ENCODE results near the gene ARFGEF3. TPM values are rescaled to one million over a fixed set of nuclear protein-coding genes. Genes with fewer than 3 reads are reported as not detected.

Gene ARFGEF3
- total RNA-seq, 1 donor, result under 0.01 TPM

GRCh38 chr6:138374230-138374629 is 212.5 kb downstream of the ARFGEF3 start:
- no peak overlapping the region for H3K27ac ChIP-seq (ENCODE audit: low read depth, low read length)
- no peaks in the 10 kb centered on the region for H4K20me1 ChIP-seq (ENCODE audit: insufficient read depth, low read length)
- TF ChIP-seq, protein P1, sequence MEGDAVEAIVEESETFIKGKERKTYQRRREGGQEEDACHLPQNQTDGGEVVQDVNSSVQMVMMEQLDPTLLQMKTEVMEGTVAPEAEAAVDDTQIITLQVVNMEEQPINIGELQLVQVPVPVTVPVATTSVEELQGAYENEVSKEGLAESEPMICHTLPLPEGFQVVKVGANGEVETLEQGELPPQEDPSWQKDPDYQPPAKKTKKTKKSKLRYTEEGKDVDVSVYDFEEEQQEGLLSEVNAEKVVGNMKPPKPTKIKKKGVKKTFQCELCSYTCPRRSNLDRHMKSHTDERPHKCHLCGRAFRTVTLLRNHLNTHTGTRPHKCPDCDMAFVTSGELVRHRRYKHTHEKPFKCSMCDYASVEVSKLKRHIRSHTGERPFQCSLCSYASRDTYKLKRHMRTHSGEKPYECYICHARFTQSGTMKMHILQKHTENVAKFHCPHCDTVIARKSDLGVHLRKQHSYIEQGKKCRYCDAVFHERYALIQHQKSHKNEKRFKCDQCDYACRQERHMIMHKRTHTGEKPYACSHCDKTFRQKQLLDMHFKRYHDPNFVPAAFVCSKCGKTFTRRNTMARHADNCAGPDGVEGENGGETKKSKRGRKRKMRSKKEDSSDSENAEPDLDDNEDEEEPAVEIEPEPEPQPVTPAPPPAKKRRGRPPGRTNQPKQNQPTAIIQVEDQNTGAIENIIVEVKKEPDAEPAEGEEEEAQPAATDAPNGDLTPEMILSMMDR (IDR thresholded peaks at IDR 0.05; ENCODE audit: extremely low read depth, low read depth, low read length), result no peak
- no peak for DNase-seq (ENCODE audit: insufficient read length, low spot score, missing footprints)
- H3K36me3 ChIP-seq (ENCODE audit: insufficient read depth, low read length), result no peaks in the 10 kb centered on the region
- H3K9me3 ChIP-seq (ENCODE audit: low read depth, low read length), result no peaks in the 10 kb centered on the region
- no peak overlapping the region for H3K4me2 ChIP-seq (ENCODE audit: insufficient read depth, low read length)
- H3K4me3 ChIP-seq (ENCODE audit: insufficient read depth, low read length), result no peak overlapping the region
- H3K4me1 ChIP-seq (ENCODE audit: insufficient read depth, low read length), result no peaks in the 10 kb centered on the region
- peaks cover 2% of the 10 kb centered on the region for H3K27me3 ChIP-seq (ENCODE audit: insufficient read depth, low read length)
- H2AFZ ChIP-seq (ENCODE audit: low read length), result no peak overlapping the region
- no peaks in the 10 kb centered on the region for H3K79me2 ChIP-seq (ENCODE audit: insufficient read depth, low read length)

- Histone ChIP-seq H3K9me3 (ENCODE audit: low read depth, low read length) (no peaks in the 10 kb centered on the region), H3K27me3 (ENCODE audit: insufficient read depth, low read length) (peaks cover 3% of the 10 kb centered on the region), H2AFZ (ENCODE audit: low read length) (no peak overlapping the region), H3K4me3 (ENCODE audit: insufficient read depth, low read length) (no peak overlapping the region), H3K4me2 (ENCODE audit: insufficient read depth, low read length) (no peak overlapping the region), H3K27ac (ENCODE audit: low read depth, low read length) (no peak overlapping the region), H3K4me1 (ENCODE audit: insufficient read depth, low read length) (no peaks in the 10 kb centered on the region), H4K20me1 (ENCODE audit: insufficient read depth, low read length) (no peaks in the 10 kb centered on the region), H3K36me3 (ENCODE audit: insufficient read depth, low read length) (no peaks in the 10 kb centered on the region), H3K79me2 (ENCODE audit: insufficient read depth, low read length) (no peaks in the 10 kb centered on the region)
- TF ChIP-seq, protein P1 (IDR thresholded peaks at IDR 0.05; ENCODE audit: extremely low read depth, low read depth, low read length), result no peak
- no peak for DNase-seq (ENCODE audit: insufficient read length, low spot score, missing footprints)
Measured at GRCh38 chr6:138374815-138375214, 213.1 kb downstream of the ARFGEF3 start.

GRCh38 chr6:138377042-138377441 is 215.3 kb downstream of the ARFGEF3 start:
- H3K36me3 ChIP-seq (ENCODE audit: insufficient read depth, low read length), result no peaks in the 10 kb centered on the region
- no peak overlapping the region for H3K4me3 ChIP-seq (ENCODE audit: insufficient read depth, low read length)
- H3K27me3 ChIP-seq (ENCODE audit: insufficient read depth, low read length), result peaks cover 3% of the 10 kb centered on the region
- no peak overlapping the region for H3K4me2 ChIP-seq (ENCODE audit: insufficient read depth, low read length)
- H3K9me3 ChIP-seq (ENCODE audit: low read depth, low read length), result no peaks in the 10 kb centered on the region
- no peak overlapping the region for H3K27ac ChIP-seq (ENCODE audit: low read depth, low read length)
- DNase-seq (ENCODE audit: insufficient read length, low spot score, missing footprints), result no peak
- H3K79me2 ChIP-seq (ENCODE audit: insufficient read depth, low read length), result no peaks in the 10 kb centered on the region
- H4K20me1 ChIP-seq (ENCODE audit: insufficient read depth, low read length), result no peaks in the 10 kb centered on the region
- no peaks in the 10 kb centered on the region for H3K4me1 ChIP-seq (ENCODE audit: insufficient read depth, low read length)
- TF ChIP-seq, protein P1 (IDR thresholded peaks at IDR 0.05; ENCODE audit: extremely low read depth, low read depth, low read length), result no peak
- H2AFZ ChIP-seq (ENCODE audit: low read length), result no peak overlapping the region

DNA sequence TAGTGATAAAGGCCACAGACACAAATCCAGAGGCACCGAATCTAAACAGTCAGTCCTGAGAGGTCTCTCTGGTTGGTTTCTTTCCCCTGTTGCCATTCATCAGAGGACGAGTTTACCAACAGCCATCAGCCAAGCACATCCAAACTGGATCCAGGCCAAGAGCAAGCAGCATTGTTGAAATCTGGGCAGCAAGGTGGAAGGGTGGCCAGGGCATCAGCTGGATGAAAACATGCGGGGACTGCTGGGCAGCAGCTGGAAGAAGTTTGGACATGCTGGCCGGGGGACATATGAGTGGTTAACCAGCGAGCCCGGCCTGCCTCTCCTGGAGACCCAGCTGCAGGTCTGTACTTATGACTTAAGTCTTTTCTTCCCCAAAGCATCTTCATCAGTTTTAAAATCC is 216.1 kb downstream of the ARFGEF3 start, which contains the start of gene SMIM28:
SMIM28 (plus strand) TSS at position 62 of the 400 bp plus-strand sequence; CDS start at position 230, 168 bp downstream.
- H3K4me1 ChIP-seq (ENCODE audit: insufficient read depth, low read length), result no peaks in the 10 kb centered on the region
- no peak within 1 kb of the TSS for H3K27ac ChIP-seq (ENCODE audit: low read depth, low read length)
- no peaks in the 10 kb centered on the region for H3K79me2 ChIP-seq (ENCODE audit: insufficient read depth, low read length)
- H4K20me1 ChIP-seq (ENCODE audit: insufficient read depth, low read length), result no peaks in the 10 kb centered on the region
- no peaks in the 10 kb centered on the region for H3K9me3 ChIP-seq (ENCODE audit: low read depth, low read length)
- DNase-seq (ENCODE audit: insufficient read length, low spot score, missing footprints), result no peak
- peaks cover 3% of the 10 kb centered on the region for H3K27me3 ChIP-seq (ENCODE audit: insufficient read depth, low read length)
- no peak within 1 kb of the TSS for H2AFZ ChIP-seq (ENCODE audit: low read length)
- TF ChIP-seq, protein P1 (IDR thresholded peaks at IDR 0.05; ENCODE audit: extremely low read depth, low read depth, low read length), result no peak
- H3K4me3 ChIP-seq (ENCODE audit: insufficient read depth, low read length), result no peak within 1 kb of the TSS
- no peaks in the 10 kb centered on the region for H3K36me3 ChIP-seq (ENCODE audit: insufficient read depth, low read length)
- no peak within 1 kb of the TSS for H3K4me2 ChIP-seq (ENCODE audit: insufficient read depth, low read length)
